K562 (cell line): ENCODE data around the gene FAM169A. TPM values are rescaled to one million over a fixed set of nuclear protein-coding genes. Genes with fewer than 3 reads are reported as not detected.
A peak's percentile ranks its signal among the peaks of the same experiment; 100 is the strongest.
"Not testable (repeated sequence)": the region's sequence is repeated elsewhere in the genome, so short reads cannot be mapped to it uniquely, and the experiment has no call there.

Experiments used
- ATAC-seq: fragments of 200-7000 bp; cut with Tn5 transposase; 3 replicates; pipeline ENCODE4 v1.9.1; 2020; ENCODE audit warnings: moderate library complexity
- BruUV-seq: library from RNA; stranded (reverse); fragments of 400-500 nt; replicated peaks from 2 replicates; lab custom pipeline; 2021; lab: Mats Ljungman, UMichigan
- CTCF ChIA-PET: fragments of 300-600 bp; formaldehyde crosslinking; extraction: SDS; loops from one replicate; lab custom pipeline; 2021; ENCODE audit warnings: low intra/inter-chr PET ratio; lab: Yijun Ruan, JAX
- POLR2A ChIA-PET: fragments of 300-600, 350-650 bp; sonication (Branson Sonifier 250); formaldehyde crosslinking; extraction: SDS; loops from one replicate; lab custom pipeline; 2021; ENCODE audit warnings: antibody characterized with exemption, inconsistent platforms; lab: Yijun Ruan, JAX
- DNase-seq, 4 experiments: peaks; one replicate each; pipeline versions ENCODE4 v3.0.0 to v3.0.0-alpha.2; 2011 to 2018; ENCODE audit warnings: low spot score in 3 of 4, mixed read lengths in 3 of 4; ENCODE audit errors: extremely low read depth in 1 of 4
- FAIRE-seq: peaks from 2 replicates; lab custom pipeline; 2011; peaks lifted over from hg19 to GRCh38; lab: Jason Lieb, UNC
- H2AFZ ChIP-seq: 2 replicates; pipeline ENCODE4 v1.6.0; 2011; ENCODE audit warnings: low read depth, low read length, control low read depth, inconsistent platforms
- H3K27ac ChIP-seq: fragments of 200-600 bp; 3 replicates; pipeline ENCODE4 v1.8.0; 2011; ENCODE audit warnings: low read depth, mild to moderate bottlenecking, control low read depth, inconsistent platforms, low read length, moderate library complexity, mixed read lengths; ENCODE audit errors: extremely low read depth
- H3K27me3 ChIP-seq, 2 experiments: fragments of 300-600 bp in 1 of 2; 2 replicates in 1 of 2; 3 replicates in 1 of 2; pipeline versions ENCODE4 v1.6.0 to v1.8.0; 2011; ENCODE audit warnings: inconsistent platforms in 2 of 2, low read length in 2 of 2, mild to moderate bottlenecking in 1 of 2, mixed read lengths in 1 of 2, moderate library complexity in 1 of 2; ENCODE audit not compliant: control insufficient read depth in 2 of 2, insufficient read depth in 2 of 2
- H3K36me3 ChIP-seq: fragments of 300-600 bp; 3 replicates; pipeline ENCODE4 v1.8.0; 2011; ENCODE audit warnings: mild to moderate bottlenecking, low read length, inconsistent platforms; ENCODE audit not compliant: control insufficient read depth, insufficient read depth
- H3K4me1 ChIP-seq, 2 experiments: fragments of 200-600 bp in 1 of 2; replicated peaks in 1 of 2; 2 replicates in 1 of 2; 3 replicates in 1 of 2; pipeline versions ENCODE4 v1.5.1 to v1.8.0; 2011; ENCODE audit warnings: inconsistent platforms in 2 of 2, low read length in 2 of 2, mild to moderate bottlenecking in 1 of 2, mixed read lengths in 1 of 2, moderate library complexity in 1 of 2; ENCODE audit not compliant: control insufficient read depth in 2 of 2, insufficient read depth in 2 of 2
- H3K4me2 ChIP-seq: 2 replicates; pipeline ENCODE4 v1.6.1; 2011; ENCODE audit warnings: low read length, control low read depth, inconsistent platforms, mixed read lengths; ENCODE audit not compliant: insufficient read depth
- H3K4me3 ChIP-seq: fragments of 200-600 bp; sonication (generic), shearing (Covaris generic); 2 replicates; pipeline ENCODE4 v1.5.1; 2016; ENCODE audit warnings: control low read depth, inconsistent platforms
- H3K79me2 ChIP-seq: fragments of 200-600 bp; 3 replicates; pipeline ENCODE4 v1.8.0; 2011; ENCODE audit warnings: low read length, inconsistent platforms; ENCODE audit not compliant: control insufficient read depth, insufficient read depth
- H3K9ac ChIP-seq, 2 experiments: 2 replicates each; pipeline versions ENCODE4 v1.6.0 to v1.6.1; 2011; ENCODE audit warnings: low read depth in 2 of 2, low read length in 2 of 2, control low read depth in 1 of 2, inconsistent platforms in 1 of 2, mild to moderate bottlenecking in 1 of 2, mixed read lengths in 1 of 2; ENCODE audit not compliant: insufficient read depth in 1 of 2
- H3K9me1 ChIP-seq: one replicate; pipeline ENCODE4 v1.6.0; 2011; ENCODE audit warnings: inconsistent platforms, mild to moderate bottlenecking, low read length, moderate library complexity; ENCODE audit not compliant: control insufficient read depth, insufficient read depth
- H3K9me3 ChIP-seq: replicated peaks from 2 replicates; pipeline ENCODE4 v1.5.1; 2011; ENCODE audit warnings: low read depth, low read length, inconsistent platforms; ENCODE audit not compliant: control insufficient read depth, insufficient read depth
- H4K20me1 ChIP-seq: replicated peaks from 2 replicates; pipeline ENCODE4 v1.6.1; 2011; ENCODE audit warnings: low read length, inconsistent platforms, mixed read lengths; ENCODE audit not compliant: control insufficient read depth, insufficient read depth
- CEBPG ChIP-seq, 3 experiments: fragments of 200-800 bp in 1 of 3; sonication (Bioruptor generic) in 1 of 3; sonication (generic) in 1 of 3; formaldehyde crosslinking in 1 of 3; IDR thresholded peaks in 2 of 3; conservative IDR thresholded peaks in 1 of 3; 2 replicates each; pipeline versions ENCODE4 v1.6.1 to v1.8.0; 2016 to 2022; ENCODE audit warnings: missing compliant biosample characterization in 2 of 3, missing genetic modification characterization in 2 of 3, mild to moderate bottlenecking in 1 of 3, missing genetic modification reagents in 1 of 3
- ZSCAN32 ChIP-seq: fragments of 450-650 bp; formaldehyde crosslinking; IDR thresholded peaks from 2 replicates; pipeline ENCODE4 v1.4.0; 2020; ENCODE audit warnings: mild to moderate bottlenecking, moderate library complexity
- WGBS: fragments of 100-300 bp; shearing (Covaris generic); methylation state at CpG from one replicate; pipeline ENCODE4 v1.1.6; 2016; ENCODE audit warnings: low coverage, mixed read lengths; ENCODE audit not compliant: insufficient coverage; ENCODE audit errors: missing lambda C conversion rate; 5-methylcytosine and 5-hydroxymethylcytosine counted together
- in situ Hi-C: fragments of 300-500 bp; cut with MboI; formaldehyde crosslinking; loops from 4 replicates; pipeline ENCODE4 v1.15.0; 2018; ENCODE audit warnings: inconsistent platforms, mixed read lengths
- intact Hi-C: fragments of 100-400 bp; cut with micrococcal nuclease; formaldehyde crosslinking; loops from 2 replicates; pipeline ENCODE4 v1.14.2; 2022
- polyA plus RNA-seq, 8 experiments: library from polyadenylated mRNA; depleted of rRNA in 4 of 8; stranded (reverse) in 5 of 8; unstranded in 3 of 8; fragments of >200 nt; fragmentation: Nextera tagmentation in 2 of 8; fragmentation: Illumina TruSeq in 1 of 8; extraction: Ambion mirVana in 2 of 8; extraction: Trizol in 1 of 8; gene quantifications; 2 replicates each; pipeline versions ENCODE4 v1.2.1 to v1.2.3, GENCODE V29; 2011 to 2014; ENCODE audit warnings: inconsistent platforms in 1 of 8, missing spikeins in 1 of 8
- total RNA-seq, 7 experiments: library from RNA; depleted of rRNA in 6 of 7; stranded (reverse); fragments of >200 nt in 6 of 7; fragmentation: Illumina TruSeq in 2 of 7; extraction: Trizol in 2 of 7; gene quantifications; 2 replicates each; pipeline versions ENCODE4 v1.2.1 to v1.2.3, GENCODE V29; 2011 to 2021; ENCODE audit warnings: low replicate concordance in 1 of 7

FAM169A gene
- total and polyA plus RNA-seq, 9 of the 15 experiments (the other 6 are each of a cell fraction or from before 2014, with no cell fraction given), result 0.01 to 0.04 TPM; not detected in 7

GRCh38 chr5:74748742-74749141 is 117.4 kb downstream of the FAM169A start:
- 98% methylated on average over 4 of the region's 4 CpGs for WGBS
- H3K9me3 ChIP-seq, CTCF ChIA-PET, ATAC-seq, H3K9me1 ChIP-seq, H3K27me3 ChIP-seq, H3K9ac ChIP-seq, H3K4me2 ChIP-seq, H3K79me2 ChIP-seq, H3K4me1 ChIP-seq, H3K27ac ChIP-seq, H4K20me1 ChIP-seq, POLR2A ChIA-PET, FAIRE-seq, intact Hi-C loops, DNase-seq, H3K4me3 ChIP-seq, in situ Hi-C loops, H2AFZ ChIP-seq, BruUV-seq: not testable (repeated sequence)
- peaks cover 83% of the 10 kb centered on the region for H3K36me3 ChIP-seq

- intact Hi-C loops, result no loop called here
- DNase-seq (no peak), ATAC-seq (no peak), FAIRE-seq (no peak)
- Histone ChIP-seq H3K4me3 (no peak overlapping the region), H3K9ac (no peak overlapping the region), H4K20me1 (no peaks in the 10 kb centered on the region), H3K36me3 (peaks cover 85% of the 10 kb centered on the region), H3K4me2 (no peak overlapping the region), H3K4me1 (no peaks in the 10 kb centered on the region), H2AFZ (no peak overlapping the region), H3K27me3 (no peaks in the 10 kb centered on the region), H3K9me3 (no peaks in the 10 kb centered on the region), H3K79me2 (no peaks in the 10 kb centered on the region), H3K9me1 (no peaks in the 10 kb centered on the region), H3K27ac (no peak overlapping the region)
- ChIA-PET CTCF (no interaction called here), POLR2A (no interaction called here)
- in situ Hi-C loops, result no loop called here
- no TSS peak for BruUV-seq
- TF ChIP-seq ZSCAN32 (CRISPR knock-in tag), result no peak
- no peak for TF ChIP-seq CEBPG (CRISPR knock-in tag; IDR thresholded peaks at IDR 0.05)
- TF ChIP-seq CEBPG (tag; conservative IDR thresholded peaks at IDR 0.05 in 1 of 2, IDR thresholded peaks at IDR 0.05 in 1 of 2), result 0 out of 4 replicates have a peak, but pooled peaks of 1 of the 2 experiments have one; percentile 9
- WGBS, result 94% methylated on average over 4 of the region's 4 CpGs
Measured at GRCh38 chr5:74738406-74738805, 127.8 kb downstream of the FAM169A start.
